ENCODE data around the gene BTRC. TPM values are rescaled to one million over a fixed set of nuclear protein-coding genes. Genes with fewer than 3 reads are reported as not detected.
A peak's percentile ranks its signal among the peaks of the same experiment; 100 is the strongest.

BTRC gene
- total RNA-seq (2013), result 5.1 TPM
- polyA plus RNA-seq, result 1 to 10 TPM; 2.8 to 4.3 (median 3.1) TPM
- 1.7 and 2.2 TPM in 2 replicates for polyA minus RNA-seq
- total RNA-seq, result 3.2 to 18.2 (median 10.3) reads per million in 11 experiments

- DNase-seq, result peak; percentile 99 to 100 (median 99)
- peak within 1 kb of the TSS; percentile 82 to 92 (median 90) for H3K27ac Mint-ChIP-seq
- peaks cover 4 to 16% (median 10%) of the 10 kb centered on the region in 3 donors for H3K27me3 Mint-ChIP-seq (ENCODE audit: low read depth in 3 of 3)
- peak within 1 kb of the TSS; percentile 50 to 73 for H3K27ac ChIP-seq (ENCODE audit: low read depth in 1 of 2, low read length in 2 of 2)
- TF ChIP-seq CTCF (IDR thresholded peaks at IDR 0.05), result no peak
- H3K4me3 ChIP-seq (replicated peaks in 1 of 3; ENCODE audit: low read depth in 2 of 3, low read length in 3 of 3), result peak within 1 kb of the TSS; percentile 63 to 89 (median 86)
- peaks cover 3 to 10% of the 10 kb centered on the region in 2 donors for H3K27me3 ChIP-seq (ENCODE audit: control insufficient read depth in 2 of 2, insufficient read depth in 2 of 2, low read length in 2 of 2)
- no peaks in the 10 kb centered on the region for H3K9me3 ChIP-seq (replicated peaks in 1 of 2; ENCODE audit: control insufficient read depth in 1 of 2, insufficient read depth in 1 of 2, low read length in 2 of 2)
- H3K4me2 ChIP-seq (replicated peaks; ENCODE audit: extremely low read depth, low read length, poor library complexity, severe bottlenecking), result peak within 1 kb of the TSS; percentile 79
- H2AFZ ChIP-seq (ENCODE audit: insufficient read depth, low read depth, low read length, poor library complexity, severe bottlenecking), result peak within 1 kb of the TSS; percentile 96
- intact Hi-C loops (cut with micrococcal nuclease), result loop anchor here in 1 of 2 donors (5.0 to 10.0 kb wide), 2 partner anchors 233 to 461 kb away; partner anchors contain the start of genes DPCD, OGA and POLL
- peaks cover 4 to 10% of the 10 kb centered on the region in 2 donors for H3K36me3 Mint-ChIP-seq
- no peaks in the 10 kb centered on the region for H4K20me1 ChIP-seq (ENCODE audit: insufficient read depth, low read length)
- H3K9me3 Mint-ChIP-seq, result no peaks in the 10 kb centered on the region
- no peaks in the 10 kb centered on the region for H3K36me3 ChIP-seq (replicated peaks in 1 of 2; ENCODE audit: control insufficient read depth in 1 of 2, insufficient read depth in 2 of 2, low read length in 2 of 2)
- H3K79me2 ChIP-seq (ENCODE audit: insufficient read depth, low read length), result peaks cover 21% of the 10 kb centered on the region
- H3K4me1 ChIP-seq (ENCODE audit: control insufficient read depth in 1 of 2, insufficient read depth in 2 of 2, low read length in 2 of 2), result peaks cover 14 to 15% of the 10 kb centered on the region in 2 donors
- H3K4me1 Mint-ChIP-seq, result peaks cover 19% of the 10 kb centered on the region
- WGBS (ENCODE audit: insufficient coverage), result 0% methylated on average over 41 of the region's 50 CpGs
- H3K4me3 Mint-ChIP-seq, result peak within 1 kb of the TSS; percentile 93 to 97
- peak within 1 kb of the TSS; percentile 81 for H3K9ac ChIP-seq (ENCODE audit: insufficient read depth, low read length, poor library complexity, severe bottlenecking)
Measured at GRCh38 chr10:101353692-101354327, at the start of gene BTRC. TSS of gene BTRC (plus strand) at chr10:101354165. CDS start at chr10:101354181, 16 bp downstream.

GRCh38 chr10:101304316-101304715 is 49.6 kb upstream of the BTRC start:
- DNase-seq, result no peak
- Mint-ChIP-seq H3K4me3 (no peak overlapping the region), H3K36me3 (no peaks in the 10 kb centered on the region), H3K27me3 (ENCODE audit: low read depth in 3 of 3) (peaks cover 37 to 51% (median 38%) of the 10 kb centered on the region in 3 donors), H3K9me3 (peaks cover 0 to 2% (median 0%) of the 10 kb centered on the region in 7 donors), H3K4me1 (no peaks in the 10 kb centered on the region), H3K27ac (no peak overlapping the region)
- intact Hi-C loops (cut with micrococcal nuclease), result no loop called here
- Histone ChIP-seq H3K9ac (ENCODE audit: insufficient read depth, low read length, poor library complexity, severe bottlenecking) (no peak overlapping the region), H3K79me2 (ENCODE audit: insufficient read depth, low read length) (no peaks in the 10 kb centered on the region), H3K9me3 (replicated peaks in 1 of 2; ENCODE audit: control insufficient read depth in 1 of 2, insufficient read depth in 1 of 2, low read length in 2 of 2) (peaks cover 0 to 3% of the 10 kb centered on the region in 2 donors), H2AFZ (ENCODE audit: insufficient read depth, low read depth, low read length, poor library complexity, severe bottlenecking) (no peak overlapping the region), H3K4me2 (replicated peaks; ENCODE audit: extremely low read depth, low read length, poor library complexity, severe bottlenecking) (no peak overlapping the region), H3K27me3 (ENCODE audit: control insufficient read depth in 2 of 2, insufficient read depth in 2 of 2, low read length in 2 of 2) (peaks cover 2 to 14% of the 10 kb centered on the region in 2 donors), H3K27ac (ENCODE audit: low read depth in 1 of 2, low read length in 2 of 2) (no peak overlapping the region), H3K4me1 (ENCODE audit: control insufficient read depth in 1 of 2, insufficient read depth in 2 of 2, low read length in 2 of 2) (no peaks in the 10 kb centered on the region), H3K4me3 (replicated peaks in 1 of 3; ENCODE audit: low read depth in 2 of 3, low read length in 3 of 3) (no peak overlapping the region), H3K36me3 (replicated peaks in 1 of 2; ENCODE audit: control insufficient read depth in 1 of 2, insufficient read depth in 2 of 2, low read length in 2 of 2) (no peaks in the 10 kb centered on the region), H4K20me1 (ENCODE audit: insufficient read depth, low read length) (no peaks in the 10 kb centered on the region)
- no peak for TF ChIP-seq CTCF (IDR thresholded peaks at IDR 0.05)
- WGBS (ENCODE audit: insufficient coverage), result 100% methylated on average over 1 of the region's 9 CpGs
